Measurements from ENCODE around the gene KTI12.
"Not testable (repeated sequence)": the region's sequence is repeated elsewhere in the genome, so short reads cannot be mapped to it uniquely, and the experiment has no call there.

KTI12 gene

DNA sequence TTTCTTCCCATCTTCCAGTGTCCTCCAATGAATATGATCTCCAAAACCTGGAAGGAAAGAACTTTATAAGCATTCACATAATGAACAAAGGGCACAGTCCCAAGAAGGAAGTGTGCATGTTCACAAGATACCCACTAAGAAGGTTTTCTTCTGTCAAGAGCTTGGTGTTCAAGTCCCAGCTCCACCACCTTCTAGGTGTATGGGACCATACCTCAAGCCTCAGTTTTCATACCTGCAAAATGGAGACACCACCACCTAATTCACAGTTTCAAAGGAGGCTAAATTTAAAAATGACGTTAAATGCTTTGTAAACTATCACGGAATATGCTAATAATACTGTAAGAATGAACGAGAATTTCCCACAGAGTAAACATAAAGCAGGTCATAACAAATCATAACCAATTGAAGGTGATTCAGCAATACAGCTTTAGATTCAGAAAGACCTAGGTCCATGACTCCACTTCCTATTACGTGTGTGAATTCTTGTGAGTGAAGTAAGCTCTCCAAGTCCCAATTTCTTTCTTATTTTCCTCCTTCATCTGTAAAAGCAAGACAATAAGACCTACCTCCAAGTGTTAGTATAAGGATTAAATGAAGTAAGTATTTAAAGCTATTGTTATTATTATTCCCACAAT lies 8.1 kb upstream of the KTI12 start:
- DNase-seq (ENCODE audit: extremely low read depth in 1 of 2, low read depth in 1 of 2): no peak

DNA sequence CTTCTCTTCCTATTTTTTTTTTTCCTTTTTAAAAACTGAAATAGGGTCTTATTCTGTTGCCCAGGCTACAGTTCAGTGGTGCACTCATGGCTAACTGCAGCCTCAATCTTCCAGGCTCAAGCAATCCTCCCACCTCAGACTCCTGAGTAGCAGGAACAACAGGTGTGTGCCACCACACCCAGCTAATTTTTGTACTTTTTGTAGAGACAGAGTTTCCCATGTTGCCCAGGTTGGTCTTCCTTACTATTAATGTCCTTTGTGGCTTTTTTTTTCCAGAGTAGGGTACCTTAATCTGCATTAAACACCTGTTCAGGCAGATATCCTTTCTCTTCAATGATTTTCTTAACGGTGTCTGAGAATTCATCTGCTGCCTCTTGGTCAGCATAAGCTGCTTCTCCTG lies 4.3 kb upstream of the KTI12 start:
- DNase-seq (ENCODE audit: extremely low read depth in 1 of 2, low read depth in 1 of 2): no peak

DNA sequence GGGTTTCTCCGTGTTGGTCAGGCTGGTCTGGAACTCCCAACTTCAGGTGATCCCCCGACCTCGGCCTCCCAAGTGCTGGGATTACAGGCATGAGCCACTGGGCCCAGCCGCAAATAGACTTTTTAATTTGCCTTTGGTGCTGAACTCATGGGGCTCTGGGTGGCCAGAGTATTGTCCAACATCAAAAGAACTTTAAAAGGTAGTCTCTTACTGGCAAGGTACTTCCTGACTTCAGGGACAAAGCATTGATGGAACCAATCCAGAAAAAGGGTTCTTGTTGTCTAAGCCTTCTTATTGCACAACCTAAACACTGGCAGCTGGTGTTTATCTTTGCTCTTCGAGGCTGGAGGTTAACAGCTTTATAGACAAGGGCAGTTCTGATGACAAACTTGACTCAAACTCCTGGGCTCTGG lies 3.8 kb upstream of the KTI12 start:
- DNase-seq (ENCODE audit: extremely low read depth in 1 of 2, low read depth in 1 of 2): no peak

DNA sequence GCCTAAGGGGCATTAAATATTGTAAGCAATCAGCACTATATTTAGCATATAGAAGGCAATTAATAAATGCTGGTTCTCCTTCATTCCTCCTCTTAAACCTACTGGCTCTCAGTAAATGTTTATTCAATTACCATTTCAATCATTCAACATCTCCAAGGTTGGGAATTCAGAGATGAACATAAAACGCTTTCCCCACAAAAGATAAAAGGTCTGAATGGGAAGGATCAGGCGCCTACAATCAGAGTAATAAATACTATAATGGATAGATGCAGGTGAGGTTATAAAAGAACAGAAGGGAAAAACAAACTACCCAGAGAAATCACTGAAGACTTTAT lies 407 bp upstream of the KTI12 start:
- no peak for DNase-seq (ENCODE audit: extremely low read depth in 1 of 2, low read depth in 1 of 2)

DNA sequence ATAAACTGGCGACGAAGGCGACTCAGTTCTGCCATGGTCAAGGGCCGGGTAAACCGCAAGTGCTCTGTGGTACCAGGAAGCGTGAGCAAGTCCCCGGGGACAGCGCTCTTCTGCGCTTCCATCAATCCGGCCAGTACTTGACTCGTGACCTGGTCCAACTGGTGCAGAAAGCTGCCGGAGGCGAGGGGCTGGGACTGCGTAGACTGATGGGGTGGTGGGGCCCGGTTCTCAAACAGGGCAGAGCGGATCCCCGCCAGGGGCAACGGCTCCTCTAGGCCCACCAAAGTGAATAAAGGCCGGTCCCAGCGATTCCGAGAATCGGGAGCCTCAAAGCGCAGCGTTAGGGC lies 852 bp downstream of the KTI12 start:
- DNase-seq (ENCODE audit: extremely low read depth in 1 of 2, low read depth in 1 of 2): no peak

DNA sequence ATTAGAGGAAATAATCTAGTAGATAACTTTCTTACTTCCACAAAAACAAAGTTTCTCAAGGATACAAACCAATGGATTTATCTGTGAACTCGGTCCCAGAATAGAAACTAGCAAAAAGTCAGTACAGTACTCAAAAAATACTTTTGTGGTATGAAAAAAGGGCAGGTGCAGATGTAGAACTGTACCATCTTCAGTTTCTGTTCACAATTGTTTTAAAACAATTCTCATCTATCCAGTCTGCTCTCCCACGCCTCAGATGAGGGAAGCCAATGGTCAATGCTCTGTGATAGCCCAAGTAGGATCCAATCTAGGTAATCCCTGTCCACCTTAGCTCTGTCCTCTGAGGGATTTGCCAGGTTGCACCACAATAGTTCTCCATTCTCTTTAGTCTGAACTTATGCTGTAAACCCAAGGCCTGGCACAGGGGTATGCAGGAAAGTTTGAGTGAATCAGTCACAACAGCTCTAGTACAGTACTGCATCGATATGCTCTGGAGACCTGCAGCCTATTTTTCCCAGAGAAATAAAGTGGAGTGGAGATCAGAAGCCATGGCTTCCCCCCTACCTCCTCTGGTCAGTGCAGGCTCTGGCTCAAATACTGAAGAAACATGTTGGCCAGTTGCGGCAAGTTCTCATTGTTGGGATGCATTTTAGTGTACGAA lies 1.4 kb downstream of the KTI12 start:
- no peak for DNase-seq (ENCODE audit: extremely low read depth in 1 of 2, low read depth in 1 of 2)

DNA sequence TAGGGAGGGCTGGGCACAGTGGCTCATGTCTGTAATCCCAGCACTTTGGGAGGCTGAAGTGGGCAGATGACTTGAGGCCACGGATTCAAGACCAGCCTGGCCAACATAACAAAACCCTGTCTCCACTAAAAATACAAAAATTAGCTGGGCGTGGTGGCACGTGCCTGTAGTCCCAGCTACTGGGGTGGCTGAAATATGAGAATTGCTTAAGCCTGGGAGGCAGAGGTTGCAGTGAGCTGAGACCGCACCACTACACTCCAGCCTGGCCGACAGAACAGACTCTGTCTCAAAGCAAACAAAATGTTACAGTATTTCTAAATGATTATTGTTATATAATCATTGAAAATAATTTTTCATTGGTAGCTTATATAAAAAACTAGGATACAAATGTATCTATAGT lies 4.8 kb downstream of the KTI12 start:
- DNase-seq (ENCODE audit: extremely low read depth in 1 of 2, low read depth in 1 of 2): not testable (repeated sequence)

DNA sequence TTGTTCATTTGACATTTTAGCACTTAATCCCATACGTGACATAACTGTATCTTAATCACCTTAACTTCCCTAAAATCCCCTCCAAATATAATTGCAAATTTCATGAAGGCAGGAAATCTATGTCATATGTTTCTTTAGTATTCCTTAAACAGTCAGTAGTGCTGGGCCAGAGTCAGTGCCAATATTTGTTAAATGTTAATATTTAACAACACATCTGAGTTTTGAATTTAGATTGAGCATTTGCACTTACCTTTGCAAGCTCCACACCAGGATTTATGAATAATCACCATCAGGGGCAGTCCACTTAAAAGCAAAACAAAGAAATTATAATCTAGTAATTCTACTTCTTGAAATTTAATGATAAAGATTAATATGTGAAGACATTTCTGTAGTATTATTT lies 5.3 kb downstream of the KTI12 start:
- DNase-seq (ENCODE audit: extremely low read depth in 1 of 2, low read depth in 1 of 2): no peak

DNA sequence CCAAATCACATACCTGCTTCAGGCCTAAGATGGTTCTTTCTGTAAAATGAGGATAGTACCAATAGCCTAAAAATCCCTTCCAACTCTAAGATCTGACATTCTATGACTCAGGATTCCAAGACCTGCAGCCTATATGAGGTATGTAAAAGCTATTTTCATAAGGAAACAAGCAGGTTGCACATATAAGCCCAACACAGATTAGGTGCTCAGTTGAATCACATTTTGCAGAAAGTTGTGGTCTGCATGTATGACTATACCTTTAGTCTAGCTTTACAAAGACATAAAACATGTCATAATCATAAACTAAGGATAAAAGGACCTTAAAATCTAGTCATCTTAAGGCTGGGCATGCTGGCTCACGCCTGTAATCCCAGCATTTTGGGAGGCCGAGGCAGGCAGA lies 7.3 kb downstream of the KTI12 start:
- no peak for DNase-seq (ENCODE audit: extremely low read depth in 1 of 2, low read depth in 1 of 2)

DNA sequence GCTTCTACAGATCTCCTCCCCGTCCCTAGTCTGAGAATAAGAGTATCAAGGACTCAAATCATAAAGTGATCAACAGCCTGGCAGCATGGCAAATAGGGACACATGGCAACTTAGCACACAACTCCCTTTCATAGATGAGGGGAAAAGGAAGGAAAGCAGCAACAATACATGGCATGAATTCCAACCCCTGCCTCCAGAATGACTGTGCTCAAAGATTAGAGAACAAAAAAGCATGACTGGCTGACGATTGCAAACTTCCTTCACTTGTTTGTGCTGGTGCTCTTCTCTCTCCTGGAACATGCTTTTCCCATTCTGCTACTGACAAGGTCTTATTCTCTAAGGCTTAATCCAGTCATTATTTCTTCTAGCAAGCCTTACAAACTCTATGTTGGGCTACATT lies 11.5 kb downstream of the KTI12 start:
- DNase-seq (ENCODE audit: extremely low read depth in 1 of 2, low read depth in 1 of 2): no peak

DNA sequence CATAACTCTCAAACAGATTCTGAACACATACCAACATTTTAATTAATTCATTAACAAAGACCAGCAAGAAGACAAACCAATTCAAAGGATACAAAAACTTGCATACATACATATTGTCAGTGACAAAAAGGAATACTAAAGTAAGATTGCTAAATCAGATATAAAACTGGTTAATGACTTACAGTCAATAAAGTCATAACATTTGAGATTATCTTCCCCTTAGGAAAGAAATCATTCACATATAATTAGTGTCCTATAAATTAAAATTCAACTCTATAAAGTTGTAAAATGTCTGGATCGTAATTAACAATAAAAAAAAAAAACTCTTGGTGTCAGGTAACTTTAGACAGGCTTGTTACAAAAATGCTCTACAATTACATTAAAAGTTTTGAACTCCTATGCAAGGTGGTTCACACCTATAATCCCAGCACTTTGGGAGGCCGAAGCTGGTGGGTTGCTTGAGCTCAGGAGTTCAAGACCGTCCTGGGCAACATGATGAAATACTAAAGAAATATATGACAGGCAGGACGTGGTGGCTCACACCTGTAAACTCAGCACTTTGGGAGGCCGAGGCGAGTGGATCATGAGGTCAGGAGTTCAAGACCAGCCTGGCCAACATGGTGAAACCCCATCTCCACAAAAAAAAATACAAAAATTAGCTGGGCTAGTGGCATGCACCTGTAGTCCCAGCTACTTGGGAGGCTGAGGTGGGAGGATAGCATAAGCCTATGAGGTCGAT lies 25.4 kb downstream of the KTI12 start:
- DNase-seq (ENCODE audit: extremely low read depth in 1 of 2, low read depth in 1 of 2): no peak

DNA sequence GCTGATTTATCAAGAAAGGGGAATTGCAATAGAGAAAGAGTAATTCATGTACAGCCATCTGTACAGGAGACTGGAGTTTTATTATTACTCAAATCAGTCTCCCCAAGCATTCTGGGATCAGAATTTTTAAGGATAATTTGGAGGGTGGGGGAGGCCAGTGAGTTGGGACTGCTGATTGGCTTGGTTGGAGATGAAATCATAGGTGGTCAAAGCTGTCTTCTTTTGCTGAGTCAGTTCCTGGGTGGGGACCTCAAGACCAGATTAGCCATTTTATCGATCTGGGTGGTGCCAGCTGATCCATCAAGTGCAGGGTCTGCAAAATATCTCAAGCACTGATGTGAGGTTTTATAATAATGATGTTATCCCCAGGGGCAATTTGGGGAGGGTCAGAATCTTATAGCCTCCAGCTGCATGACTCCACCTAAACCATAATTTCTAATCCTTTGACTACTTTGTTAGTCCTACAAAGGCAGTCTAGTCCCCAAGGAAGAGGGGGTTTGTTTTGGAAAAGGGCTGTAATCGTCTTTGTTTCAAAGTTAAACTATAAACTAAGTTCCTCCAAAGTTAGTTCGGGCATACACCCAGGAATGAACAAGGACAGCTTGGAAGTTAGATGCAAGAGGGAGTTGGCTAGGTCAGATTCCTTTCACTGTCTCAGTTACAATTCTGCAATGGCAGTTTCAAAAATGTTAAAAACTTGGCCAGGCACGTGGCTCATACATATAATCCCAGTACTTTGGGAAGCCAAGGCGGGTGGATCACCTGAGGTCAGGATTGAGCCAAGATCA lies 26.2 kb downstream of the KTI12 start:
- no peak for DNase-seq (ENCODE audit: extremely low read depth in 1 of 2, low read depth in 1 of 2)

DNA sequence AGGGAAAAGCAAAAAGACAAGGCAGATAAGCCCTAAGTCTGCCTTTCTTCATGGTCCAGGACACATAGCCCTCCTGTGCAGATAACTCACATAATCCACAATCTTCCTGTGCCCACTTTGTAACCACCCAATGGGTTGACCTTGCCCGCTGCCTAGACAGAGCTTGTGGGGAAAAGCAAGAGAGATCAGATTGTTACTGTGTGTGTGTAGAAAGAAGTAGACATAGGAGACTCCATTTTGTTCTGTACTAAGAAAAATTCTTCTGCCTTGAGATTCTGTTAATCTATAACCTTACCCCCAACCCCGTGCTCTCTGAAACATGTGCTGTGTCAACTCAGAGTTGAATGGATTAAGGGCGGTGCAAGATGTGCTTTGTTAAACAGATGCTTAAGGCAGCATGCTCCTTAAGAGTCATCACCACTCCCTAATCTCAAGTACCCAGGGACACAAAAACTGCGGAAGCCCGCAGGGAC lies 27.5 kb downstream of the KTI12 start:
- DNase-seq (ENCODE audit: extremely low read depth in 1 of 2, low read depth in 1 of 2): not testable (repeated sequence)

DNA sequence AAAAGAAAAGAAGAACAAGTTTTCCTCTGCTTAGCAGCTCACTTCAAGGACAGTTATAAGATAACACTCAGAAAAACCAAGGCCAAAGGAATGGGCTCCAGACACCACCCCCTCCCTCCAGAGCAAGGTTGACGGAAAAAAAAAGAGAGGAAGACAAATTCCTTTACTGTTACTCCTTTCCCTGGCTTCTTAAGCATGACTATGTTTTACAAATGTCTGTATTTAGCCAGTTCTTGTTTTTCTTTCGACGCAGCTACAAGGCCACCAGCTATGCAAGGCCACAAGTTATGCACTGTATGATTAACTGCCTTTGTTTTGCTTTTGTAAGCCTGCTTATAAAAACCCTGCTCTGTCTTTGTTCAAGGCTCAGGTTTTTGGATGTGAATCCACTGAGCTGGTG lies 28.1 kb downstream of the KTI12 start:
- DNase-seq (ENCODE audit: extremely low read depth in 1 of 2, low read depth in 1 of 2): not testable (repeated sequence)

DNA sequence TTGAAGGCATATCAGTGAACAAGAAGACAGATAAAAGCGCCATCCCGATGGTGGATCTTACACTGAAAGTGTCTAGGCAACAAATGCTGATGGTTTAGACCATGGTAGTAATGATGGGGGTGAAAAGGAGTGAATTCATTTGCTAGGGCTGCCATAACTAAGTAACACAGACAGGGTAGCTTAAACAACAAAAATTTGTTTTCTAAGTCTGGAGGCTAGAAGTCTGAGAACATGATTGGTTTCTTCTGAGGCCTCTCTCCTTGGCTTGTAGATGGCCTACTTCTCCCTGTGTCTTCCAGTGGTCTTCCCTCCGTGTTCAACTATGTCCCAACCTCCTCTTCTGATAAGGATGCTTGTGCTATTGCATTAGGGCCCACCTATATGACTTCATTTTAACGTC lies 29.7 kb downstream of the KTI12 start:
- DNase-seq (ENCODE audit: extremely low read depth in 1 of 2, low read depth in 1 of 2): no peak

DNA sequence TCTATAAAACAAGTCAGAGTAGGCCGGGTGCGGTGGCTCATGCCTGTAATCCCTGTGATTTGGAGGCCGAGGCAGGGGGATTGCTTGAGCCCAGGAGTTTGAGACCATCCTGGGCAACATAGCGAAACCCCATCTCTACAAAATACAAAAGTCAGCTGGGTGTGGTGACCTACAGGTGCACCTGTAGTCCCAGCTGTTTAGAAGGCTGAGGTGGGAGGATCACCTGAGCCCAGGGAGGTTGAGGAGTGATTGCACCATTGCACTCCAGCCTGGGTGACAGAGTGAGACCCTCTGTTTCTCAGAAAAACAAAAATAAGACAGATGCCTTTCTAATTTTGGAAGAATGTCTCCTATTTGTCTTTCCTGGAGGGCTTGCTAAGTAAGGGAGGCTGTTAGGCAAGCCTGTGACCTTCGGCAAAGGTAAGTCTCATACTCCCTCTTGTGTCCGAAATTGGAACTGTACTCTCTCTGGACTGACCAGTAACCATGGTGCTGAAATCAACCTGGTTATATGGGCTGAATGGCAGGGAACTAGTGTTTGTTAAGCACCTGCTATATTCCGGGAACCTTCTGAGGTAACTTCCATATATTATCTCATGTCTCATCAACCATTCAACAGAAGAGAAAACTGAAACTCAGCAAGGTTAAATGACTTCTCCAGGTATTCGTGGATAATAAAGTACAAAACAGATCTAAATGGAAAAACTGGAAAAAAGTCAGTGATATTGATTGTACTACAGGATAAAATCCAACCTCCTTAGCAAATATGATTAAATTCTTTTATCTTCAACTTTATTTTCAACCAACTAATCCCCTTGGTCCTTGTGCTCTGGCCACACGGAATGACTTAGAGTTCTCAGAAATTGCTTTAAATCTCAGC lies 31.3 kb downstream of the KTI12 start:
- DNase-seq (ENCODE audit: extremely low read depth in 1 of 2, low read depth in 1 of 2): peak in 1 of 2 donors; percentile 15

DNA sequence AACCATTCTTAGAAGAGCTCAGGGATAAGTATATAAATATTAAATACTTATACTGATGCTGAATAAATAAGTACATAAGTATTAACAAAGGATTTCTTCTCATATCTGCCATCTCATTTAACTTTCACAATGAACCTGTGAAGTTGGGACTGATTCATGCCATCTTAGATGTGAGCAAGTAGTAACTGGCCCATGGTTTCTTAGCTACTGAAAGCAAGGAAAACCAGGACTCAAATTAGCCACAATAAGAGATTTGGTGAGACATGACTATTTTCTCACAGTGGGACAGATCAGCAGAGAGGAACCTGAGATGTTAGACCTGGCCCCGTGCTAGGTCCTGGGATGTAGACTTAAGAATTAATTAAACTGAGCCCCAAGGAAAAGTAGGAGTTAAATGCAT lies 34.9 kb downstream of the KTI12 start:
- no peak for DNase-seq (ENCODE audit: extremely low read depth in 1 of 2, low read depth in 1 of 2)

DNA sequence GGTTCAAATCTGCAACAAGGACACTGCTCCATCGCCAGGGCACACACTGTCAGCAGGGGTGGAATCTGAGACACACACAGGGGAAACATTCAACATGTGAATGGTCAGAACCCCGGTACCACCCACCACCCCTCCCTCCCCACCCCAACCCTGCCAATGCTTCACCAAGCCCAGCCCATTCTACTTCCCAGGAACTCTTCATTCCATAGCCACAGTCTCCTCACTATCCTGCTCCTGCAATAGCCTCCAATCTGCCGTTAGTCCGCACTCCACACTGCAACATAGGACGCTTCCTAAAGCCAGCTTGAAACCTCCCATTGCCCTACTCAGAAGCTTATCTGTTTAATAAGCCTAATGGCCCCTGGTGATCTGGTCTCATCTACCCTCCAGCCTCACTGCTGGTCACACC lies 35.6 kb downstream of the KTI12 start:
- DNase-seq (ENCODE audit: extremely low read depth in 1 of 2, low read depth in 1 of 2): no peak

DNA sequence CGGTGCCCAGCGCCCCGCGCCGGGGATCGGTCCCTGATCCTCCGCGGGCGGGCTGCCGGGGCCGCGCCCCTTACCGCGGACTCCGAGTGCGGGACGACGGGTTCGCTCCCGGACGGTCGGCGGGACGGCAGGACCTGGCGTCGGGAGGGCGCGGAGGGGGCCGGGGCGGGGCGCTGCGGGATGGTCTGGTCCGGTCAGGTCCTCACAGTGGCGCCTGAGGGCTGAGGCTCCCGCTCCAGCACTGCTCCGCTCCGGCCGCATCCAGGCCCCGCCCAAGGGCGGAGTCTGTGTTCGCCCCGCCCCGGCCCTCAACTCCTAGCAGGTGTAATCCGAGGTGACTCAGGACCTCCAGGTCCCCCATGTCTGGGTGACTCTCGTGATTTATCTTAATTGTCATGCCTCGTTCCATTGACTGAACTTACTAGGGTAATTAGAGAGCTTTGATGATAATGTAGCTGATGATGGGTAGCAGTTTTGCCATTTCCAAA lies 43.1 kb downstream of the KTI12 start, which contains the start of gene RAB3B:
TSS of gene RAB3B (minus strand) at position 223 of the 488 bp plus-strand sequence. CDS start 13,583 bp downstream, outside the sequence.
- DNase-seq (ENCODE audit: extremely low read depth in 1 of 2, low read depth in 1 of 2): peak; percentile 34 to 65
